HL-60 (cell line): ENCODE data around the gene PHLDA2.

Source experiments
- GABPA ChIP-seq: IDR thresholded peaks from 2 replicates; pipeline ENCODE4 v1.6.1; 2012; ENCODE audit warnings: low read depth
- TF ChIP-seq, protein P1 (sequence below): IDR thresholded peaks from 2 replicates; pipeline ENCODE4 v1.6.1; 2012; ENCODE audit warnings: low read depth; ENCODE audit not compliant: insufficient replicate concordance
- TF ChIP-seq, protein P2 (sequence below): IDR thresholded peaks from one replicate; pipeline ENCODE4 v1.5.1; 2011; ENCODE audit warnings: low read length, control low read depth, inconsistent platforms; ENCODE audit not compliant: insufficient read depth

DNA sequence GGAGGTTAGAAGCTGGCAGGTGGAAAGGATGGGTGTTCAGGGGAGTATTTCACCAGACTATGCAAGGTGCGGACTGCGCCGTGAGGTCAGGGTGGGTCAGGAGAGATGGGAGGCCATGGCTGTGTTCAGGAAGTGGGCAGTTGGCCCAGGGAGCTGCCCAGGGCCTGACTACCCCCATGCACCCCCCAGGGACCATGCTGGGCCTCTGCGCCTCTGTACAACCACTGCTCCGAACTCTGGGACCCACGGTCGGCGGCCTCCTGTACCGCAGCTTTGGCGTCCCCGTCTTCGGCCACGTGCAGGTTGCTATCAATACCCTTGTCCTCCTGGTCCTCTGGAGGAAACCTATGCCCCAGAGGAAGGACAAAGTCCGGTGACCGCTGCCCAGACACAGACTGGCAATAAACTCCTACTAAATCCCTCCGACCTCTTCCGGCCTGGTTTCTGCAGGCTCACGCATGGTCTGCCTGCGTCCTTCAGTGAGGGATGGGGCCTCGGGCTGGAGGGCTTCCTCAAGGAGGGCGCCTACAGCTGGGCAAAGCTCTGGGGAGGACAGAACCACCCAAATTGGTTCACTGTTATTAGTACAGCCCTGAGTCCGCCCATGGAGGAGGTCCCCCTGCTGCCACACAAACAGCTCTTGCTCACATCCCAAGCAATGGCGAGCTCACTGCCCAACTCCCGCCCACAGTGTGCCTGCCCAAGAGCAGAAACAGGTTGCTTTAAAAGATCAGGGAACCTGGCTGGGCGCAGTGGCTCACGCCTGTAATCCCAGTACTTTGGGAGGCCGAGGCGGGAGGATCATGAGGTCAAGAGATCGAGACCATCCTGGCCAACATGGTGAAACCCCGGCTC lies 4.2 kb downstream of the PHLDA2 start:
- TF ChIP-seq GABPA, result no peak
- TF ChIP-seq, protein P1, sequence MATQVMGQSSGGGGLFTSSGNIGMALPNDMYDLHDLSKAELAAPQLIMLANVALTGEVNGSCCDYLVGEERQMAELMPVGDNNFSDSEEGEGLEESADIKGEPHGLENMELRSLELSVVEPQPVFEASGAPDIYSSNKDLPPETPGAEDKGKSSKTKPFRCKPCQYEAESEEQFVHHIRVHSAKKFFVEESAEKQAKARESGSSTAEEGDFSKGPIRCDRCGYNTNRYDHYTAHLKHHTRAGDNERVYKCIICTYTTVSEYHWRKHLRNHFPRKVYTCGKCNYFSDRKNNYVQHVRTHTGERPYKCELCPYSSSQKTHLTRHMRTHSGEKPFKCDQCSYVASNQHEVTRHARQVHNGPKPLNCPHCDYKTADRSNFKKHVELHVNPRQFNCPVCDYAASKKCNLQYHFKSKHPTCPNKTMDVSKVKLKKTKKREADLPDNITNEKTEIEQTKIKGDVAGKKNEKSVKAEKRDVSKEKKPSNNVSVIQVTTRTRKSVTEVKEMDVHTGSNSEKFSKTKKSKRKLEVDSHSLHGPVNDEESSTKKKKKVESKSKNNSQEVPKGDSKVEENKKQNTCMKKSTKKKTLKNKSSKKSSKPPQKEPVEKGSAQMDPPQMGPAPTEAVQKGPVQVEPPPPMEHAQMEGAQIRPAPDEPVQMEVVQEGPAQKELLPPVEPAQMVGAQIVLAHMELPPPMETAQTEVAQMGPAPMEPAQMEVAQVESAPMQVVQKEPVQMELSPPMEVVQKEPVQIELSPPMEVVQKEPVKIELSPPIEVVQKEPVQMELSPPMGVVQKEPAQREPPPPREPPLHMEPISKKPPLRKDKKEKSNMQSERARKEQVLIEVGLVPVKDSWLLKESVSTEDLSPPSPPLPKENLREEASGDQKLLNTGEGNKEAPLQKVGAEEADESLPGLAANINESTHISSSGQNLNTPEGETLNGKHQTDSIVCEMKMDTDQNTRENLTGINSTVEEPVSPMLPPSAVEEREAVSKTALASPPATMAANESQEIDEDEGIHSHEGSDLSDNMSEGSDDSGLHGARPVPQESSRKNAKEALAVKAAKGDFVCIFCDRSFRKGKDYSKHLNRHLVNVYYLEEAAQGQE, result no peak
- TF ChIP-seq, protein P2, sequence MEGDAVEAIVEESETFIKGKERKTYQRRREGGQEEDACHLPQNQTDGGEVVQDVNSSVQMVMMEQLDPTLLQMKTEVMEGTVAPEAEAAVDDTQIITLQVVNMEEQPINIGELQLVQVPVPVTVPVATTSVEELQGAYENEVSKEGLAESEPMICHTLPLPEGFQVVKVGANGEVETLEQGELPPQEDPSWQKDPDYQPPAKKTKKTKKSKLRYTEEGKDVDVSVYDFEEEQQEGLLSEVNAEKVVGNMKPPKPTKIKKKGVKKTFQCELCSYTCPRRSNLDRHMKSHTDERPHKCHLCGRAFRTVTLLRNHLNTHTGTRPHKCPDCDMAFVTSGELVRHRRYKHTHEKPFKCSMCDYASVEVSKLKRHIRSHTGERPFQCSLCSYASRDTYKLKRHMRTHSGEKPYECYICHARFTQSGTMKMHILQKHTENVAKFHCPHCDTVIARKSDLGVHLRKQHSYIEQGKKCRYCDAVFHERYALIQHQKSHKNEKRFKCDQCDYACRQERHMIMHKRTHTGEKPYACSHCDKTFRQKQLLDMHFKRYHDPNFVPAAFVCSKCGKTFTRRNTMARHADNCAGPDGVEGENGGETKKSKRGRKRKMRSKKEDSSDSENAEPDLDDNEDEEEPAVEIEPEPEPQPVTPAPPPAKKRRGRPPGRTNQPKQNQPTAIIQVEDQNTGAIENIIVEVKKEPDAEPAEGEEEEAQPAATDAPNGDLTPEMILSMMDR, result no peak
